ENCODE results near the gene SKAP2. TPM values are rescaled to one million over a fixed set of nuclear protein-coding genes. Genes with fewer than 3 reads are reported as not detected.

Gene SKAP2
- total and polyA plus RNA-seq, 2 of the 13 experiments (the other 11 are each of a cell fraction or from before 2014, with no cell fraction given): 3.6 to 12.9 TPM

- TF ChIP-seq ATAD3A (CRISPR knock-in tag; IDR thresholded peaks at IDR 0.05): no peak
- no peak for TF ChIP-seq MAFG (CRISPR knock-in tag; IDR thresholded peaks at IDR 0.05)
- TF ChIP-seq MED13 (CRISPR knock-in tag; IDR thresholded peaks at IDR 0.05): no peak
Observed at GRCh38 chr7:26652401-26653100, 211.8 kb downstream of the SKAP2 start (continued).

- 42% methylated on average over 2 of the region's 2 CpGs for WGBS (ENCODE audit: low lambda C conversion rate)
- no peaks in the 10 kb centered on the region for H3K79me2 ChIP-seq (ENCODE audit: insufficient read depth, low read length)
- no peak for FAIRE-seq
- no peak overlapping the region for H3K9ac ChIP-seq (ENCODE audit: insufficient read depth, low read depth, low read length)
- H3K27me3 ChIP-seq (ENCODE audit: control insufficient read depth in 1 of 2, insufficient read depth in 2 of 2, low read length in 2 of 2): no peaks in the 10 kb centered on the region
- no peak for DNase-seq (ENCODE audit: low spot score)
- no peak overlapping the region for H3K27ac ChIP-seq (ENCODE audit: extremely low read length, insufficient read depth, low read length)
- in situ Hi-C loops (cut with HindIII; ENCODE audit: extremely low pct_ligation_motif_present, low pct_unique_long_range_greater_than_20kb): loop anchor here (25.0 kb wide), 1 partner anchor 563 kb away; no protein-coding TSS in a partner anchor
- no peak for ATAC-seq
- ChIA-PET CTCF (ENCODE audit: low intra/inter-chr PET ratio, low total read pairs) (no interaction called here), POLR2A (no interaction called here)
- H4K20me1 ChIP-seq (ENCODE audit: insufficient read depth, low read length): no peaks in the 10 kb centered on the region
- no peaks in the 10 kb centered on the region for H3K9me3 ChIP-seq (ENCODE audit: low read length)
- no TSS peak for BruUV-seq (replicated peaks)
- no peak overlapping the region for H2AFZ ChIP-seq (ENCODE audit: low read length)
- intact Hi-C loops (cut with micrococcal nuclease; ENCODE audit: unreplicated experiment): no loop called here
- no peaks in the 10 kb centered on the region for H3K36me3 ChIP-seq (replicated peaks in 1 of 2; ENCODE audit: control insufficient read depth in 1 of 2, insufficient read depth in 2 of 2, low read length in 2 of 2)
- no peak for TF ChIP-seq ZFY (CRISPR knock-in tag; IDR thresholded peaks at IDR 0.05)
- TF ChIP-seq LCORL (IDR thresholded peaks at IDR 0.05): no peak
- no peak for TF ChIP-seq LCORL (CRISPR knock-in tag; IDR thresholded peaks at IDR 0.05)
- no peak for TF ChIP-seq DDIT3 (CRISPR knock-in tag; IDR thresholded peaks at IDR 0.05)
- no peak for TF ChIP-seq ATF1 (CRISPR knock-in tag; IDR thresholded peaks at IDR 0.05)
- no peak for TF ChIP-seq ZNF589 (CRISPR knock-in tag; conservative IDR thresholded peaks at IDR 0.05)
- no peak for TF ChIP-seq ZNF788 (CRISPR knock-in tag; IDR thresholded peaks at IDR 0.05; ENCODE audit: borderline replicate concordance)
- no peak for TF ChIP-seq HOXD1 (CRISPR knock-in tag; IDR thresholded peaks at IDR 0.05)
- TF ChIP-seq KAT2B (IDR thresholded peaks at IDR 0.05; ENCODE audit: borderline replicate concordance, low read depth, low read length): no peak
- no peak for TF ChIP-seq TSC22D2 (CRISPR knock-in tag; IDR thresholded peaks at IDR 0.05; ENCODE audit: borderline replicate concordance)
- TF ChIP-seq CREB3 (CRISPR knock-in tag; IDR thresholded peaks at IDR 0.05): no peak
- no peak for TF ChIP-seq ZBTB7A (CRISPR knock-in tag; IDR thresholded peaks at IDR 0.05)
- H3K4me1 ChIP-seq (ENCODE audit: insufficient read depth, low read length): no peaks in the 10 kb centered on the region
- H3K4me2 ChIP-seq (ENCODE audit: low read depth, low read length): no peak overlapping the region
- H3K4me3 ChIP-seq (replicated peaks in 1 of 3; ENCODE audit: insufficient read depth in 1 of 3, low read depth in 2 of 3, low read length in 3 of 3): no peak overlapping the region
Observed at GRCh38 chr7:26650103-26650502, 214.3 kb downstream of the SKAP2 start.
